DMS53 treated with DMSO at 0.1 percent for 48 hours (cell line): ENCODE measurements around the gene CCDC71.

Source experiments
- DNase-seq: peaks from one replicate; lab custom pipeline; 2025; ENCODE audit not compliant: unreplicated experiment; lab: John Stamatoyannopoulos, UW

Gene CCDC71

DNA sequence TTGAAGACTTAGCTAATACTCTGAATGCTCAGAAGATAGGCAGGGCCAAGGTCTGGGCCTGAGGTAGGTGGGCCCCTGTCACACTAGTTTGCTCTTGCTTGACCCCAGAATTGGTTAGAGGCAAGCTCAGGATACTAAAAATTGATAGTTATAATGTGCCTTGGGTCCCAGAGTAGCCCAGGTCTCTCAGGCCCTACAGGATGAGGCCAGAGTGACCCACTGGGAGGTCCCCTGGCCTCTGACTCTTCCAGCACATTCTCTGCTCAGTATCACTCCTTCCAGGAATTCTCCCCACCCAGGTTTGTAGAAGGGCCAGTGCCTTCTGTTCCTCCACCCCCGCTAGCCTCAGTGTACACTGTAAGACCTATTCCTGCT lies 4.6 kb upstream of the CCDC71 start:
- DNase-seq, result no peak

DNA sequence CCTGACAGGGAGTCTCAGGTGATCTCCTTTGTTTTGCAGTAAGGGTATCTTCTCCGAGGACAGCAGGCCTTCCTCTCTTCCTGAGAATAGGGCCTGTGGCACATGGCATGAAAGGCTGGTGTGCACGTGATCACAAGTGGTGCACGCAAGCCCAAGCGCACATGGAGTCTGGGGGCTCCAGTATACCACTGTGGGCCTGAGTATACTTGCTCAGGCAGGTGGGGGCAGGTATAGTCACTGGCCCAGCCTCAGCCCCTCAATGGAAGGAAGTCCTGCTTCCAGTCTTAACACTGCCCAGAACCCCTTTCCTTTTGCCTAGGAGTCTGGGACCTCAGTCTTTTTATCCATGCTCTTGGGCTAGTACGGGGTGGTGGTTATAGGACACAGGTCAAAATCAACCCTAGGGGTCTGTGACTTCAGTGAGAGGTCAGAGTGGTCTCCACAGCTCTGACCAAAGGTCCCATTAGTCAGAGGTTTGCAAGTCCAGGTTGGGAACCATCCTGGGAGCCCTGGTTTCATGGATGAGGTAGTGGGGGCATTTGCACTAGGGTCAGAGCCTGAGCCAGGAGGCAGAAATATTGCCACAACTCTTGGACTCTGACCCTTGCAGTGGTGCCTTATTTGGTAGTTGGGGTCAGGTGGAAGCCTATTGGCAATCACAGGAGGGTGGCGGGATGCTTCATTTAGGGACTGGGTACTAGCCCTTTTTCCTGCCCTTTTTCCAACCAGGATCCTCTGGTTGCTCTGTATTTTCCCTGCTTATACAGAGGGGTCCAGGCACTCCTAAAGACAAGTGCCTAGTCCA lies 823 bp upstream of the CCDC71 start:
- DNase-seq, result no peak

DNA sequence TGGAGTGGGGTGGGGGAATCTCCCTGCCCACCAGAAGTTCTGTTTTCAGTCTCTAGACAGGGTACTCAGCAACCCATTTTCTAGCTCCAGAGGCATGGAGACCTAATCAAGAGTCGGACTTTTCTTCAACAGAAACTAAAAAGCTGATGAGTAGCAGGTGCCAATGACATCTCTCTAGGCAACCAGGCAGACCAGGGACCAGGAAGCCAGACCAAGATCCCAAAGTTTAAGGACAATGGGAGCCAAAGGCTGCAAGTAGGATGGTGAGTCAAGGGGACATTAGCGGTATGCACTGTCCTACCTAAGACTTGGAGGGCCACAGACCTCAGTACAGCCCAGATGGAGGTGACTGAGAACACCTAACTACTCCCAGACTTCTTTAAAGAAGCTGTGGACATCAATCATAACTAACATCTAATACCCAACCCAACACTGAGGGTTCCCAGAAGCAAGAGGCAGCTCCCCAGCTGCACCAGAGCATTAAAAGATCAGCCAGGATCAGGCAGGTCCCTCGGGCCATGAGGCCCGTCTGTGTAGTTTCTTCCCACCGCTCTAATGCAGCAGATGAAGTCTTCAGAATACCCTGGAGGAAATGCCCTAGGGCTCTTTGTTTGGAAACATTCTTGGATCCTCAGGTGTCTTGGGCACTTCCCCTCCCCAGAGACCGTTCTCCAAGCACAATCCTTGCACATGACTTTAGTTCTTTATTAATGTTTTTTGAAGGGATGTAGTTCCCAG lies 979 bp downstream of the CCDC71 start:
- DNase-seq, result no peak

DNA sequence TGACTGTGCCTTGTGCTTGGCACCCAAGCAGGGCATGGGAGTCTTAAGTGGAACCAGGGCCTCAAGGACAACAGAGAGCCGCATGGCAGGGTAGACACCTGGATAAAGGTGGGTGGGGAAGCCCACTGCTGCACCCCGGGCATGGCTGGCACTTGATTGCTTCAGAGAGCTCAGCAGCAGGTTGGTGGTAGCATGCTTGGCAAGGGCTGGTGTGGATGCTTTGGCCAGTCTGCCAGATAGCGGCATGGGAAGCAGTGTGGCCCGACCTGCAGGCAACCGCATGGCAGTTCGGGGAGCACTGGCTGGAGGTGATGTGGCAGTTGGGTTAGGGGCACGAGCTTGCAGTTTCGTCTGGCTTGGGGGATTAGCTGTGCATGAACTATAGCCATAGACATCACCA lies 2.5 kb downstream of the CCDC71 start:
- no peak for DNase-seq

DNA sequence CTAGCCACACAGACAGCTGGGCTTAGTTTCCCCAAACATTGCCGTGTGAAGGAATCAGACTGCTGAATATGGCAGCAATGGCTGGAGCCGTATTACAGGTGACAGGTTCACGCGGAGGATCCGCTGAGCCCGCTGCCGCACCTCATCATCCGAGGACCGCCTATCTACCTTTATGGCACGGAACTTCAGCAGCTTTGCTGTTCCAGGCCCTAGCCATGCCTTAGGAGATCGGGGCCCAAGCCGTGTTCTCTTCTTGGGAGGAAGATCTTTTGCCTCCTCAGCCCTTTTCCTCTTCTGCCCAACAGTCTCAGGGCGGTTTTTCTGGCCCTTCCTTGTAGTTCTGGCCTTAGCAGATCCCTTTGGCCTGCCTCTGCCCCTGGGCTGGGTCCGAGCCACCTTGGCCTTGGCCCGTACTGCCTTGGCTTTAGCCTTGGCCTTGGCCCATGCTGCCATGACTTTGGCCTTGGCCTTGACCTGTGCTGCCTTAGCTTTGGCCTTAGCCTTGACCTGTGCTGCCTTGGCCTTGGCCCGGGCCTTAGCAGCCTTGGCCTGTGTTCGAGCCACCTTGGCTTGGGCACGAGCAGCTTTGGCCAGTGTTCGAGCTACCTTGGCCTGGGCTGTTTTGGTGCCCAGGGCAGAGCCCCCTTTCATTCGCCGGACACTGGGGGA lies 3.2 kb downstream of the CCDC71 start:
- no peak for DNase-seq

DNA sequence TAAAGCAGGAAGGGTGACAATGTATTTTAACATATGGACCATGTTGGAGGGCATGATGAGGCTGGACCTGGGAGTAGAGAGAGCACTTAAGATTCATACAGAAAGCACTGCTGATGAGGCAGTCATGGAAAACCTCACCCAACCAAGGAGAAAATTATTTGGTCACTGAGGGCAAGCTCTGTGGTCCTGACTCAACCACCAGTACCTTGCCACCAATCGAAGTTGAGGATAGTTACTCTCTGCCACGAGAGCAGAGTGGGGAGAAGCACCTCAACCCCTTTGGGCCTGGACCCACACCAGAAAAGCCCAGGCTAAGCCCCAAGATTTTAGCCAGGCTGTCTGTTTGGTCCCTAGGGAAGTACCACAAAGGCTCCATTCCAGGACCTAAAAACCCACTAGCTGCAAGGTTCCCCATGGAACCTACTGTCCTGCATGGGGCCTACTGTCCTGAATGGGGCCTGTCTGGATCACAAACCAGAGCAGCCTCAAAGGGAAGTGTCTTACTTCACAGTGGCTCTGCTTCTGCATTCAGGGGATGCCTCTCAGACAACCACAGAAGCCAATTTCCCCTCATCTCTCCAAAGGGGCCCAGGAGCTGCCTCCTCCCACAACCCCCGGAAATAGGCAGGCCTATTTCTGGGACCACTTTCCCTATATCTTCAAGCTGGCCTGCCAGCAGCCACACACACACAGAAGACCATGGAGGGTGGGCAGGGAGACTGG lies 4.2 kb downstream of the CCDC71 start:
- DNase-seq, result no peak

DNA sequence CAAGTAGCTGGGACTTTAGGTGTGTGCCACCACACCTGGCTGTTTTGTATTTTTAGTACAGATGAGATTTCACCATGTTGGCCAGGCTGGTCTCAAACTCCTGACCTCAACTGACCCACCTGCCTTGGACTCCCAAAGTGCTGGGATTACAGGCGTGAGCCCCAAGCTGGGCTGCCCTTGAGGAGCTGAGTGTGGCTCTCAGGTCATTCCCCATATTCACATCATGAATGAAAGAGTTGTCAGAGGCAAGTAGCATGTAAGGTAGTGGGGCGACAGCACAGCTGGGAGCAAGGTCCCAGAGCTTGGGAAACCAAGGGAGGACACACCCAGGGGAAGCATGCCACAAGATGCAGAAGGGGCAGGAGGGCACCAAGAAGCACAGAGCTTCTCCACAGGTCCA lies 4.9 kb downstream of the CCDC71 start:
- no peak for DNase-seq

DNA sequence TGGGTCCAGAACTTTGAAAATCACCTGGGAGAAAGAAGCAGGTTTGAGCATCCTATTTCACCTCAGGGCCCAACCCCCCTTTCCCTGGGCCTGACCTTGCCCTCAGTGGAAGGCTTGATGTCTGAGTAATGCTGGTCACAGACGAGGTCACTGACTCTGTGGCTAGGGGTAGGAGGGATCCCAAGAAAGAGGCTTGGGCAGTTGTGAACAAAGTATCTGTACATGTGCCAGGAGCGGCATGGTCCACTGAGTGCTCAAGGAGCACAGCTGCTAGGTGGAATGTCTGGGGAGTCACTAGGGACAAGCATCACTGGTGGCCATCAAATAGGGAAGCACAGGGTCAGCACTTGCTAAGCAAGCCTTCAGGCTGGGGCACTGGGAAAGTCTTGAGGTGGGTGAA lies 7.3 kb downstream of the CCDC71 start:
- no peak for DNase-seq

DNA sequence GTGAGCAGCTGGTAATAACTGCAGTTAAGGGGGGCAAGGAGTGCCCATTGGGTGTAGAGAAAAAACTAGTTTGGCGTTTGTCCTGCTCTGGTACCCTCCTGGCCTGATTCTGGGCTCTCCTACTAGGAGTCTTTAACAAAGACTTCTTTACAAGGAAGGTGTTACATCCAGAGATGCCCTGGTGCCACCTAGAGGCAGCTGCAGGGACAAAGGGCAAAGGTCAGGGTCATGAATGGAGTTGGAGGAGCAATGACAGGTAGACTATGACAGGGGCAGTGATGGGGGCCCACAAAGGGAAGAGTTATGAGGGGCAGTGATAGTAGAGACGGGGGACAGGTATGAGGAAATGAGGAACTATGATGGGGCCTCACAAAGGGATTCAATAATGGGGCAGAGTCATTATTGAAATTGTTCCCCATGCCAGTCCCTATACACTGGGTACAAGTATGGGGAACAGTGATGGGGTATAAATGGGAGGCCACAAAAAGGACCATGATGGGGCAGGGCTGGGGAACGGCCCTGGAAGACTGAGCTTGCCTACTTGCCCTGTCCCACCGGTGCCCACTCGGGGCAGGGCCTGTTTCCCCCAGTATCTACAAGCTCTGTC lies 7.9 kb downstream of the CCDC71 start:
- DNase-seq, result no peak

DNA sequence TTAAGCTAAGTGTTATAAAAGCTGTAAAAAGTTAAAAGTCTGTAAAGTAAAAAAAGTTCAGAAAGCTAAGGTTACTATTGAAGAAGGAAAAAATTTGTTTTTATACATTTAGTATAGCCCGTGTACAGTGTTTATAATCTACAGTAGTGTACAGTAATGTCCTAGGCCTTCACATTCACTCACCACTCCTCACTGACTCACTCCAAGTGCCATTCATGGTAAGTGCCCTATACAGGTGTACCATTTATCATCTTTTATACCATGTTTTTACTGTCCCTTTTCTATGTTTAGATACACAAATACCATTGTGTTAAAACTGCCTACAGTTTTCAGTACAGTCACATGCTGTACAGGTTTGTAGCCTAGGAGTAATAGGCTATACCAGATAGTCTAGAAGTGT lies 8.8 kb downstream of the CCDC71 start:
- DNase-seq, result no peak

DNA sequence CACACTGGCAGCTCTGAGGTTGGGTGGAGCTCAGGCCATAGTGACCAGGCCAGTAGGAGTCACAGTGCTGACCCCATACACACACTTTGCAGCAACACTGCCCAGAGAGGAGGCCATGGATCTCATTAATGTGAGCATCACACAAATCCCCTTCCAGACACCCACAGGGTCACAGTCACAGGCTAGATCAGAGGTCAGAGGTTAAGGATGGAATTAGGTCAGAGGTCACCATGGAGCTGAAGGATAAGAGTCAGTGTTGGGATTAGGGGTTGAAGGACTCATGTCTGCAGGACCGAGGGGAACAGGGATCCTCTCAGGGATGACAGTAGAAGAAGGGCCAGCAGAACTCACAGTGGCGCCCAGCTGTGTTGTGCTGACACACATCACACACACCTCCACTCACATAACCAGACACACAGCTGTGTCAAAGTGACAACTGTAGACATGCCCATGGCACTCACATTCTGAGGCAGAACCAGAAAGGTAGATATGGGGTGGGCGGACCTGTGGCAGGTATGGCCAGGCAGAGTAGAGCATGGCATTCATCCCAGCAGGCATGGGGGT lies 12.7 kb downstream of the CCDC71 start:
- no peak for DNase-seq

DNA sequence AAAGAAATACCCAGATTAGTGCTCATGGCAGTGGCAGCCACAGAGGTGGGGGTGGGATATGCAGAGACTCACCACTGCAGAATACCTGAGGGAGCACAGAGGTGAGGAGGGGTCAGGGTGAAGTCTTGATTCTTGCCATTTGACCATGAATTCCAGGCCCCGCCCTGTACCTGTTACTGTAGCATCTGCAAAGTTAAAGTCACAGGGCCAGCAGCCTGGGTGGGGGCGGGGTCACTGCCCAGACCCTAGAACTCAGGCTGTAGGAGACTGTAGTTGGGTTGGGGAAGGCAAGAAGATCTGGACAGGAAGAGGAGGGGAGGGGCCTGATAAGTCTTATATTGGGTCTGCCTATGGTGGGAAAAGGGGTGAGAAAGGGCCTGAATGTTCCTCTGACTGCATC lies 14.5 kb downstream of the CCDC71 start:
- no peak for DNase-seq

DNA sequence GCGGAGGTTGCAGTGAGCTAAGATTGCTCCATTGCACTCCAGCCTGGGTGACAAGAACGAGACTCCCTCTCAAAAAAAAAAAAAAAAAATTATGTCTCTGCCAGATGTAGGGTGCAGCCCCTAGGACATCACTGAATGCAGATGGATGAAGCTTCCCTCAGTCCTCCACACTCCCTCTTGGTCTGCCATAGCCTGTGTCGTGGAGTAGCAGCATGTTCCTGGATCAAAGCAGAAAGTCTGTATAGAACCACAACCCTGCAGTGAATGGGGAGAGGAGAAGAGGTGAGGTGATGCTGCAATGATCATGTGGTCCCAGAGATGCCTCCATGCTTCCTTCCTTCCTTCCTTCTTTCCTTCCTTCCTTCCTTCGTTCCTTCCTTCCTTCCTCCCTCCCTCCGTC lies 18.0 kb downstream of the CCDC71 start:
- DNase-seq, result no peak

DNA sequence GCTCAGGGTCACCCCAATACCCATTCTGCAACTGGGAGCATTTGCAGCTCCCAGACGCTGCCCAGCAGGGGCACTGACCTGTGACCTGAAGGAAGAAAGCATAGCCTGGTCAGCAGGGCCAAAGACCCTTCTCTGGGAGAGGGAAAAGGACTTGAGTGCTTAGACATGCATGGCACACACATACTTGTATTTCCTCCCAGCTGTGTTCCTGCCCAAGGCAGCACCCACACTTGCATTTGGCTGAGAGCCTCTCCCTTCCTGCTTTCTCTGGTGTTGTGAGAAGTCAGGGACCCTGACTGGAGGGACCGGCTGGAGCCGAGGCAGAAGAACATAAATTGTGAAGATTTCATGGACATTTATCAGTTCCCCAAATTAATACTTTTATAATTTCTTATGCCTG lies 26.1 kb downstream of the CCDC71 start:
- no peak for DNase-seq

DNA sequence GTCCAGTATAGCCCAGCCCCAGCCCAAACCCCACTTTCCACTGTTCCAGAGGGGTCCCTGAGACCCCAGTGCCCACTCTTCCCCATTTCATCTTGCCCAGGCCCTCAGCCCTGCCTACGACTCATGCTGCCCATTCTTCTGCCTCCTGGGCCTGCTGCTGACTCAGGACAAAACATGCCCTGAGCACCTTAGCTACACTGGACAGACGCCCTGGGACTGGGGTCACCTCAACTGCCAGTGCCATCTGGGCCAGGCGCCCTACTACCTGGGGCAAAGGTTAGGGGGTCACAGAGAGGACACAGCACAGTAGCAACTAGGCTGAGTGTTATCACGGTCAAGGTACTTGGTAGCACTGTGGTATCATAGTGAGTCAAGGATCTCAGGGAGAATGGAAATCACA lies 30.6 kb downstream of the CCDC71 start:
- no peak for DNase-seq

DNA sequence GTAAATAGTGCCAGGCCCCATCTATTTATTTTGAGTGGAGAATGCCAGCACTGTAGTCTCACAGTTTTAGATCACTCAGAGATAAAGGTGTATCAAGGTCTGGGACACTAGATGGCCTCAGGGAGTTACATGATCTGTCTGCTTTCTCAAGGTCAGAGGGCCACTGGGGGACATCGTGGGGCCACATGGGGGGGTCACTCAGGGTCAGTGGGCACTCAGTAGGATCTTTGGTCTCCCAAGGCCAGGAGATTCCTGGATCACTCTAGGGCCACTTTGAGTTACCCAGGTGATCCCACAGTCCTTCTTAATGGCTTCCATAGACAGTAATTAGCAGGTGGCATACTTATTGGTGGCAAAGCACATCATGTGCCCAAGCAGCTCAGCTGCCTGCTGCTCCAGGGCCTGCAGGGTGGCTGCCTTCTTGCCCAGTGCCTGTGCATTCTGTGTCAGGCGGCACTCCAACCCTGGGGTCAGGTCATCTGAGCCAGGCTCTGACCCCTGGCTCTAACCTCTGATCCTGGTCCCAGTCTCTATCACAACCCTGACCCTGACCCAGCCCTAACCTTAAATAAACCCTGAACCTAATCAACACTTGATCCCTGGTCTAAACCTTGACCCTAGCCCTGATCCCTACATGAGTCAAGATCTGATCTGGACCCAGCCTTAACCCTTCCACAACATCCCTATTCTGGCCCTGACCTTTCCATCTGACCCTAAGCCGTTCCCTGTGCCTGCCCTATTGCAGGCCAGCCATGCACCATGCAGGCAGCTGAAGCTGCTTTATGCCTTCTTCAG lies 31.5 kb downstream of the CCDC71 start:
- no peak for DNase-seq

DNA sequence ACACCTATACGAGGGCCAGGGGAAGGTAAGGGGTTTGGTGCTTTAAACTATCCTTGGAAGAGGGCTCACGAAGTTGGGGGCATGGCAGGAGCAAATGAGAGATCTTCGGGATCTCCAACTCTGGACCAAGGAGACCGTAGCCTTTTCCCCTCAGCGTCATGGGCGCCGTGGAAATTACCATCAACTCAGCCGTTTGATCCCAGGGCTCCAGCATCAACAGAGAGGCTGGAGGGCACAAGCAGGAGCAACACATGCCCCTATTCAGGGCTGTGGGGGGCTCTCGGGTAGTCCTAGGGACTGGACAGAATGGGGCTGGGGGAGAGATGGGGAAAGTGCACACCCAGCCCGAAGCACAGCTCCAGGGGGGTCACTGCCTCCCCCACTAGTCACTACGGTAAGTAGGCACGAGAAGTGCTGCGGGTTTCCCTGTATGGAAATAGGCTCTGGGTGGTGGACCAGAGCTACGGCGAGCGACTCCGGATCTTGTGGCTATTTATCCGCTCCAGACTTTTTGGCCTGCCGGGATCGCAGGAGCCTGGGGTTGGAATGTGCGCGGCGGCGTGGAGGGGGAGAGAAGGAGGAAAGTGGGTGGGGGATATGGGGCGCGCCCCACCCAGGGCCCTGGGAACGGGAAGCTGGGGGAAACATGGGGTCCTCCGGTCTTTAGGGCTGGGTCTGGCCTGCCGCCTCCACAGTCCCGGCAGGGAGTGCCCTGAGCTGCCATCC lies 32.7 kb downstream of the CCDC71 start:
- peak; percentile 4 for DNase-seq

DNA sequence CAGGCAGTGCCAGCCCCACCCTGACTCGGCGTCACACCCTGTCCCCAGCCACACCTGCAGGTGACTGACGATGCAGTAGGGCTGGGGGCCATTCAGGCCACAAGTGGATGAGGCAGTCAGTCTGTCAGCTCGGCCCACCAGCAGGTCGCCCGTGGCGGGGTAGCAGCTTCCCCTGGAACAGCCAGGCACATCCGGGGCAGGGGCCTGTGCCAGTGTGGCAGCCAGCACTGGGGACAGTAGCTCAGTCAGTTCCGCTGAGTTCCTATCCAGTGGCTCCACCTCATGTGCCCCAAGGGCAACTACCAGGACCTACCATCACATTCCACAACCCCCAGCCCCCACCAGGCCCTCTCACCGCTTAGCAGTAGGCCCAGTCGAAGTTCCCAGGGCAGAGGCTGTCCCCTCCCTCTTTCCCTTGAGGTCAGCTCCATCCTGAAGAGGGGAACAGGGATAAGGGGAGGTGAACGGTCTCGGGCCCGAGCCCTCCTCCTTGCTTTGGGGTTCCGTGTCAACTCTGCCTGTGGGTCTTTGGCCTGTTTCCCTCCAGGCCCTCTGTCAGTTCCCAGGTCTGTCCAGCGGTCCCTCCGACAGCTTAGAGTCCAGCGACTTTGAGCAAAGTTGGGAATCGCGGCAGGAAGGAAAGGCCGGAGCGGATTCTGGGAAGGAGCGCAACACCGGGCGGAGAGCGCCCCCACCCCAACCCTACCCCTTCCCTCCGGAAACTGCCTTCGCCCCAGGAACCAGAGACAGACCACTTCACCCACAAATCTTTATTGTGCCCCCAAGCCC lies 33.5 kb downstream of the CCDC71 start, which contains the start of gene LAMB2:
Gene LAMB2, minus strand, starts transcription at position 614 of the 789 bp plus-strand sequence. Its CDS starts 183 bp downstream, at position 431.
- DNase-seq, result no peak
